Amygdala (tissue), 56 donors: ENCODE data around the gene TSSC4.

ENCODE experiments used
- DNase-seq, 56 donors: peaks; one replicate each; lab custom pipeline; 2025; lab: John Stamatoyannopoulos, UW

TSSC4 gene

GRCh38 chr11:2385156-2386151 lies 15.1 kb upstream of the TSSC4 start:
- no peak for DNase-seq

- no peak for DNase-seq
These were observed 14.0 kb upstream of the TSSC4 start for GRCh38 chr11:2386591-2386990.

GRCh38 chr11:2387266-2387987 lies 13.1 kb upstream of the TSSC4 start:
- DNase-seq, result peak in 24 of 56 donors; percentile 20 to 75 (median 50)

GRCh38 chr11:2388431-2389376 lies 11.8 kb upstream of the TSSC4 start:
- DNase-seq, result peak in 11 of 56 donors; percentile 24 to 55 (median 40)

- DNase-seq, result no peak
These were observed 11.0 kb upstream of the TSSC4 start for GRCh38 chr11:2389377-2390026.

- DNase-seq, result no peak
These were observed 10.3 kb upstream of the TSSC4 start for GRCh38 chr11:2390091-2390724.

- peak in 4 of 56 donors; percentile 31 to 39 (median 35) for DNase-seq
These were observed 9.8 kb upstream of the TSSC4 start for GRCh38 chr11:2390725-2391151.

GRCh38 chr11:2391181-2391975 lies 9.2 kb upstream of the TSSC4 start:
- no peak for DNase-seq

- DNase-seq, result no peak
These were observed 8.2 kb upstream of the TSSC4 start for GRCh38 chr11:2392241-2392959.

- DNase-seq, result no peak
These were observed 7.3 kb upstream of the TSSC4 start for GRCh38 chr11:2393111-2393868.

- no peak for DNase-seq
These were observed 6.4 kb upstream of the TSSC4 start for GRCh38 chr11:2393941-2394817.

- DNase-seq, result no peak
These were observed 5.8 kb upstream of the TSSC4 start for GRCh38 chr11:2394818-2395105.

GRCh38 chr11:2395211-2395730 lies 5.3 kb upstream of the TSSC4 start:
- no peak for DNase-seq

- DNase-seq, result no peak
These were observed 4.7 kb upstream of the TSSC4 start for GRCh38 chr11:2395856-2396255.

GRCh38 chr11:2396471-2396870 lies 4.1 kb upstream of the TSSC4 start:
- no peak for DNase-seq

GRCh38 chr11:2397005-2397404 lies 3.5 kb upstream of the TSSC4 start:
- no peak for DNase-seq
